SK-N-SH (cell line): Measurements from ENCODE around the gene SIN3A. TPM values are rescaled to one million over a fixed set of nuclear protein-coding genes. Genes with fewer than 3 reads are reported as not detected.
A peak's percentile ranks its signal among the peaks of the same experiment; 100 is the strongest.

Experiments
- CTCF ChIA-PET: fragments of 300-600, 350-600 bp; formaldehyde crosslinking; extraction: SDS; loops from one replicate; lab custom pipeline; 2021; lab: Yijun Ruan, JAX
- POLR2A ChIA-PET: fragments of 350-600 bp; sonication (Branson Sonifier 250); formaldehyde crosslinking; extraction: SDS; loops from one replicate; lab custom pipeline; 2020; ENCODE audit warnings: antibody characterized with exemption, inconsistent platforms; lab: Yijun Ruan, JAX
- DNase-seq: peaks from one replicate; pipeline ENCODE4 v3.0.0; 2012
- H2AFZ ChIP-seq: fragments of 200-600 bp; sonication (generic); 2 replicates; pipeline ENCODE4 v1.8.1; 2016; ENCODE audit warnings: antibody characterized with exemption, mild to moderate bottlenecking, low read depth
- H3F3A ChIP-seq: fragments of 200-600 bp; sonication (generic); replicated peaks from 2 replicates; pipeline ENCODE3; 2016; ENCODE audit warnings: antibody characterized with exemption, mild to moderate bottlenecking; ENCODE audit not compliant: insufficient read depth
- H3K27ac ChIP-seq, 2 experiments: fragments of 200-500 bp in 1 of 2; fragments of 200-600 bp in 1 of 2; sonication (Bioruptor generic) in 1 of 2; sonication (generic), shearing (Covaris generic) in 1 of 2; 2 replicates each; pipeline versions ENCODE4 v1.5.1 to v1.6.1; 2014 to 2016; ENCODE audit warnings: low read depth in 2 of 2, inconsistent platforms in 1 of 2, low read length in 1 of 2, mild to moderate bottlenecking in 1 of 2, mixed read lengths in 1 of 2
- H3K27me3 ChIP-seq: fragments of 200-600 bp; sonication (generic), shearing (Covaris generic); 2 replicates; pipeline ENCODE4 v1.6.1; 2016; ENCODE audit warnings: mixed run types; ENCODE audit not compliant: insufficient read depth
- H3K36me3 ChIP-seq, 2 experiments: fragments of 200-500 bp in 1 of 2; fragments of 200-600 bp in 1 of 2; sonication (Bioruptor generic) in 1 of 2; sonication (generic) in 1 of 2; replicated peaks in 1 of 2; 2 replicates each; pipeline versions ENCODE3 to v1.5.1; 2014 to 2016; ENCODE audit warnings: low read length in 1 of 2, mild to moderate bottlenecking in 1 of 2; ENCODE audit not compliant: insufficient read depth in 2 of 2, control insufficient read depth in 1 of 2
- H3K4me1 ChIP-seq, 2 experiments: fragments of 200-500 bp in 1 of 2; fragments of 200-600 bp in 1 of 2; sonication (Bioruptor generic) in 1 of 2; sonication (generic), shearing (Covaris generic) in 1 of 2; 2 replicates each; pipeline versions ENCODE4 v1.5.1 to v1.6.1; 2014 to 2016; ENCODE audit warnings: low read depth in 1 of 2, low read length in 1 of 2, mixed run types in 1 of 2; ENCODE audit not compliant: insufficient read depth in 2 of 2, control insufficient read depth in 1 of 2
- H3K4me2 ChIP-seq: fragments of 200-600 bp; sonication (generic), shearing (Covaris generic); 2 replicates; pipeline ENCODE4 v1.6.1; 2017; ENCODE audit warnings: mixed run types
- H3K4me3 ChIP-seq, 2 experiments: fragments of 200-500 bp in 1 of 2; fragments of 200-600 bp in 1 of 2; sonication (Bioruptor generic) in 1 of 2; sonication (generic), shearing (Covaris generic) in 1 of 2; 2 replicates each; pipeline versions ENCODE4 v1.5.1 to v1.8.1; 2014 to 2016; ENCODE audit warnings: low read depth in 2 of 2, inconsistent platforms in 1 of 2, low read length in 1 of 2, mild to moderate bottlenecking in 1 of 2, mixed read lengths in 1 of 2, moderate library complexity in 1 of 2
- H3K79me2 ChIP-seq: fragments of 200-600 bp; sonication (generic); 2 replicates; pipeline ENCODE4 v1.8.1; 2017; ENCODE audit warnings: mild to moderate bottlenecking; ENCODE audit not compliant: insufficient read depth
- H3K9ac ChIP-seq: fragments of 200-600 bp; sonication (generic); 2 replicates; pipeline ENCODE4 v1.6.1; 2017; ENCODE audit warnings: mixed run types
- H3K9me2 ChIP-seq: fragments of 200-600 bp; sonication (generic); 2 replicates; pipeline ENCODE4 v1.6.1; 2017; ENCODE audit warnings: mixed run types
- H3K9me3 ChIP-seq: fragments of 200-600 bp; sonication (generic); 2 replicates; pipeline ENCODE4 v1.6.1; 2017; ENCODE audit warnings: mixed run types, mild to moderate bottlenecking, moderate library complexity
- H4K20me1 ChIP-seq: fragments of 200-600 bp; sonication (generic); 2 replicates; pipeline ENCODE4 v1.6.1; 2017; ENCODE audit warnings: mild to moderate bottlenecking, mixed run types; ENCODE audit not compliant: insufficient read depth
- CHD2 ChIP-seq: fragments of 150-350 bp; IDR thresholded peaks from 2 replicates; pipeline ENCODE4 v1.6.1; 2018; ENCODE audit warnings: low read length; ENCODE audit not compliant: partially characterized antibody
- ELF1 ChIP-seq: IDR thresholded peaks from 2 replicates; pipeline ENCODE4 v1.4.0; 2012
- FOXM1 ChIP-seq: IDR thresholded peaks from 2 replicates; pipeline ENCODE4 v1.4.0; 2012; ENCODE audit warnings: low read depth, mild to moderate bottlenecking
- GABPA ChIP-seq: IDR thresholded peaks from 2 replicates; pipeline ENCODE4 v1.4.0; 2012; ENCODE audit warnings: low read depth, mild to moderate bottlenecking
- IRF3 ChIP-seq: fragments of 150-350 bp; IDR thresholded peaks from 2 replicates; pipeline ENCODE4 v1.6.1; 2016; ENCODE audit warnings: mild to moderate bottlenecking, low read depth, low read length
- JUND ChIP-seq: IDR thresholded peaks from 2 replicates; pipeline ENCODE4 v1.4.0; 2012
- MAX ChIP-seq: IDR thresholded peaks from 2 replicates; pipeline ENCODE4 v1.4.0; 2012; ENCODE audit warnings: low read depth
- MEF2A ChIP-seq: IDR thresholded peaks from 2 replicates; pipeline ENCODE4 v1.4.0; 2012; ENCODE audit warnings: low read depth, borderline replicate concordance
- MXI1 ChIP-seq: IDR thresholded peaks from 2 replicates; pipeline ENCODE4 v1.6.1; 2012; ENCODE audit warnings: mild to moderate bottlenecking, low read depth, low read length, improper control_type of control experiment
- PBX3 ChIP-seq: IDR thresholded peaks from 2 replicates; pipeline ENCODE4; 2012
- POLR2AphosphoS5 ChIP-seq: IDR thresholded peaks from 2 replicates; pipeline ENCODE4 v1.6.1; 2012; ENCODE audit warnings: low read depth, low read length
- RFX5 ChIP-seq: IDR thresholded peaks from 2 replicates; pipeline ENCODE4 v1.6.1; 2012; ENCODE audit warnings: mild to moderate bottlenecking, improper control_type of control experiment, low read length
- SIN3A ChIP-seq: IDR thresholded peaks from 2 replicates; pipeline ENCODE4 v1.6.1; 2012; ENCODE audit warnings: low read depth, mild to moderate bottlenecking, low read length, moderate library complexity, borderline replicate concordance
- USF1 ChIP-seq: IDR thresholded peaks from 2 replicates; pipeline ENCODE4 v1.4.0; 2012; ENCODE audit warnings: low read depth, borderline replicate concordance
- USF2 ChIP-seq: fragments of 150-350 bp; IDR thresholded peaks from 2 replicates; pipeline ENCODE4 v1.6.1; 2017; ENCODE audit warnings: antibody characterized with exemption, low read length, low read depth, borderline replicate concordance
- YY1 ChIP-seq: IDR thresholded peaks from 2 replicates; pipeline ENCODE4 v1.4.0; 2012; ENCODE audit warnings: low read depth, mild to moderate bottlenecking
- ZBTB33 ChIP-seq: IDR thresholded peaks from 2 replicates; pipeline ENCODE4 v1.4.0; 2012; ENCODE audit warnings: low read depth, borderline replicate concordance
- WGBS: methylation state at CpG from one replicate; pipeline ENCODE4 v1.1.6; 2017; ENCODE audit warnings: low lambda C conversion rate; 5-methylcytosine and 5-hydroxymethylcytosine counted together
- polyA plus RNA-seq, 3 experiments: library from polyadenylated mRNA; depleted of rRNA; stranded (reverse); fragments of >200 nt; gene quantifications; 2 replicates each; pipeline ENCODE4 v1.2.3, GENCODE V29; 2012

Gene SIN3A
- polyA plus RNA-seq, 1 of the 3 experiments (the other 2 are of a cell fraction), result 32.2 TPM

- H3K4me1 ChIP-seq, result peaks cover 5 to 23% of the 10 kb centered on the region in 2 experiments; a peak in 3 of 4 replicates
- peak overlapping the region; percentile 70 to 82 for H3K4me3 ChIP-seq
- peak overlapping the region; percentile 91 for H3K4me2 ChIP-seq
- 0% methylated on average over 16 of the region's 16 CpGs for WGBS
- H3K79me2 ChIP-seq, result peaks cover 43% of the 10 kb centered on the region
- POLR2A ChIA-PET, result interaction anchor here (0.6 to 3.4 kb wide), 5 partner anchors 11 to 188 kb away, joined by 3 to 12 read pairs (median 4); partner anchors contain the start of genes IMP3 and MAN2C1
- H2AFZ ChIP-seq, result no peak overlapping the region; the same call in 1 of the 2 replicates
- H3K9me2 ChIP-seq, result no peaks in the 10 kb centered on the region
- peaks cover 39% of the 10 kb centered on the region for H3F3A ChIP-seq
- no peaks in the 10 kb centered on the region for H3K9me3 ChIP-seq
- CTCF ChIA-PET, result interaction anchor here (0.7 to 2.6 kb wide), 4 partner anchors 85 to 156 kb away, joined by 3 to 10 read pairs (median 3); partner anchors contain the start of gene MAN2C1
- H3K36me3 ChIP-seq, result peaks cover 0 to 3% of the 10 kb centered on the region in 2 experiments
- TF ChIP-seq USF1 (no peak), POLR2AphosphoS5 (peak; percentile 2; the same call in 1 of the 2 replicates), MXI1 (peak; percentile 40; the same call in 1 of the 2 replicates), GABPA (peak; percentile 3; the same call in 1 of the 2 replicates), IRF3 (no peak)
- H3K9ac ChIP-seq, result peak overlapping the region; percentile 84
- H3K27me3 ChIP-seq, result no peaks in the 10 kb centered on the region
- H3K27ac ChIP-seq, result peak overlapping the region; percentile 96 to 99
- DNase-seq, result no peak
- H4K20me1 ChIP-seq, result peaks cover 31% of the 10 kb centered on the region
These were observed 924 bp upstream of the SIN3A start for GRCh38 chr15:75452364-75452864.

- Histone ChIP-seq H3K36me3 (peaks cover 6 to 8% of the 10 kb centered on the region in 2 experiments), H4K20me1 (peaks cover 43% of the 10 kb centered on the region), H3K9me3 (no peaks in the 10 kb centered on the region), H3K9me2 (no peaks in the 10 kb centered on the region), H3K4me2 (peak overlapping the region; percentile 85; the same call in 1 of the 2 replicates), H3K27me3 (no peaks in the 10 kb centered on the region), H3K79me2 (peaks cover 55% of the 10 kb centered on the region), H3K4me3 (peak overlapping the region; percentile 79 to 85), H2AFZ (no peak overlapping the region), H3K27ac (peak overlapping the region; percentile 94 to 96), H3K9ac (peak overlapping the region; percentile 94), H3K4me1 (peaks cover 5 to 18% of the 10 kb centered on the region in 2 experiments; a peak in 3 of 4 replicates), H3F3A (peaks cover 30% of the 10 kb centered on the region)
- CTCF ChIA-PET, result interaction anchor here (0.9 to 2.6 kb wide), 3 partner anchors 34 to 189 kb away, joined by 4 to 10 read pairs (median 4); partner anchors contain the start of genes IMP3 and MAN2C1
- WGBS, result 1% methylated on average over 27 of the region's 45 CpGs
- POLR2A ChIA-PET, result interaction anchor here (0.8 to 1.6 kb wide), 3 partner anchors 83 to 189 kb away, joined by 3 to 6 read pairs (median 5); partner anchors contain the start of genes IMP3, MAN2C1 and SNUPN
- no peak for DNase-seq
- TF ChIP-seq JUND, result no peak
- no peak for TF ChIP-seq RFX5
- TF ChIP-seq ELF1, result no peak
- no peak for TF ChIP-seq CHD2
- no peak for TF ChIP-seq IRF3
- TF ChIP-seq FOXM1, result no peak
- TF ChIP-seq MAX, result no peak
- TF ChIP-seq ZBTB33, result no peak
- TF ChIP-seq SIN3A, result no peak
- TF ChIP-seq MEF2A, result no peak
- TF ChIP-seq USF2, result no peak
- TF ChIP-seq YY1, result no peak
- TF ChIP-seq PBX3, result no peak
These were observed 252 bp downstream of the SIN3A start for GRCh38 chr15:75451202-75451673.
